OCI-LY1 (cell line): ENCODE data around the gene PLVAP.

Experiments used
- CTCF ChIP-seq: fragments of 200-600 bp; sonication (generic), shearing (Covaris generic); IDR thresholded peaks from 2 replicates; pipeline ENCODE4 v1.5.1; 2017; ENCODE audit warnings: mild to moderate bottlenecking, antibody characterized with exemption, low read length, moderate library complexity, mixed read lengths
- EZH2 ChIP-seq: fragments of 200-600 bp; sonication (generic), shearing (Covaris generic); IDR thresholded peaks from 2 replicates; pipeline ENCODE4 v1.8.0; 2017; ENCODE audit warnings: borderline replicate concordance, mixed run types, mild to moderate bottlenecking, antibody characterized with exemption, low read length, moderate library complexity, mixed read lengths

- TF ChIP-seq CTCF, result no peak
- no peak for TF ChIP-seq EZH2
These were observed 24.5 kb upstream of the PLVAP start for GRCh38 chr19:17401628-17402027.
